ENCODE data around the gene SOX6.
A peak's percentile ranks its signal among the peaks of the same experiment; 100 is the strongest.

SOX6 gene

DNA sequence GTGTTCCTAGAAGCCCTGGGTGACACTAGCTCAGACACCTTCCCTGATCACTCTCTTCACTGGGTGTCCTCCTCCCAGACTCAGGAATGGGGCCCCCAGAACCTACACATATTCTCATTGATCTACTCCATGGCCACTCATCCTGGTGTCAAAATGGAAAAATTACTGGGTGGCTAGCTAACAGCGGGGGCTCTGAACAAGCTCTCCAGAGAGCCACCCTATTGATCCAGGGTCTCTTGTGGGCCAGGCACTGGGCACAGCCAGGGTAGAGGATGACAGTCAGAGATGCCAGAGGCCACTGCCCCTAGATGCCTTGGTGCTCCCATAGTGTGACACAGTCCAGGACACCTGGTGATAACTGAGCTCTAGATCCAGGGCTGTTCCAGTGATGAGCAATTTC is 393.1 kb downstream of the SOX6 start:
- DNase-seq (ENCODE audit: low spot score), result no peak

DNA sequence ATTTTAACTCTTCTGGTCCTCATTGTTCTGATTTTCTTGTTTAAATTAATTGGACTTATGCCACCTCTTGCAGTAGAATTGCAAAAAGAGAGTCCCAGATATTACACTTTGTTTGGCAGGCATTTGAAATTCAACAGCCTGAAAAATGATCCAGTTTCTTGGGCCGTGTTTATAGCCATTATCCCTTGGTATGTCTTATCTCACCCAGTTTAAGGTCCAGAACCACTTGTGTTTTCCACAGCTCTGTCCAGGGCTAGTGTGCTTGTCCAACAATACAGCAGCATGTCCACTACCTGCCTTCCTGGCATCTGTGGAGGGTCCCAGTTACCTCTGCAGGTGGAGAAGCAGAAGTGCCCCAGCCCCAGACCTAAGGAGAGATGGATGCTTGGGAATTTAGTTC is 397.4 kb downstream of the SOX6 start:
- DNase-seq (ENCODE audit: low spot score), result no peak

DNA sequence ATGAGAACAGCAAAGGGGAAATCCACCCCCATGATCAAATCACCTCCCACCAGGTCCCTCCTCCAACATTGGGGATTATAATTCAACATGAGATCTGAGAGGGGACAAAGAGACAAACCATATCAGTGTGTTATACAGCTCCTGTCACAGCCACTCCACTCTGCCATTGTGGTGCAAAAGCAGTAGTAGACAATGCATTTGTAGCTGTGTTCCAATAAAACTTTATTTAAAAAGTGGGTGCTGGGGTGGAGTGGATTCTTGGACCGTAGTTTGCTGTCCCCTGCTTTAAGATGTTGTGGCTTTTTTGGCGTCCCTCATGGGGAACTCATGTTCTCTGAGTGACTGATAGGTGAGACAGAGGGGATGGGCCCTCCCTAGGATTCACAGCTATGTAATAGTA is 399.1 kb downstream of the SOX6 start:
- DNase-seq (ENCODE audit: low spot score), result no peak

DNA sequence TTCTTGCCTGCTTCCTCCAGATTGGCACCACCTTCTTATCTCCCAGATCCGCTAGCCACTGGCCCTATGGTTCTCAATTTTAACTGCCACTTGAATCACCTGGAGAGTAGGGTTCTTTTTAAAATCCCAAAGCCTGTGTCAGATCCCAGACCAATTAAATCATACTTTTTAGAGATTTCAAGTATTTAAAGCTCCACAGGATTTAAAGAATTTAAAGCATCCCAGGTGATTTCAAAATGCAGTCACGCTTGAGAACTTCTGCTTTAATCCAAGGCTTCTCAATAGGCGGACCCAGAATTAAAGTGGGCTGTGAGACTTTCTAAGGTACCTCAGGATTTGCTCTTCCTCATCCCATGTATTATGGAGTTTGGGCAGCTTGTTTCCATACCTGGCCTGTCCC is 400.0 kb downstream of the SOX6 start:
- DNase-seq (ENCODE audit: low spot score), result no peak

DNA sequence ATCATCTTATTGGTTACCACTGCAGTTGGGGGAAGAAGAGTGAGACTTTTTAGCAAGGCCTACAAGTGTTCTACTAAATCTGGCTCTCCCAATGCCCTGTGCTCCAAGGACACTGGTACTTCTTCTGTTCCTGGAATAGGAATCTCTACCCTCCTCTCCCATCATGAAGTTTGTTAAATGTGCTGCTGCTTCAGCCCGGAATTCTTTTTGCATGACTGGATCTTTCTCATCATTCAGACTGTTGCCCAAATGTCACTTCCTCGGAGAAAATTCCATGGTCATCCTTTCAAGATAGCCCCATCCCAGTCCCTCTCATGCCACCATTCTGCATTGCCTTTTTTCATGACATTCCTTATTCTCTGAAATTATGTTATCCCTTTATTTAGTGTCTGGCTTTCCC is 400.8 kb downstream of the SOX6 start:
- DNase-seq (ENCODE audit: low spot score), result no peak

DNA sequence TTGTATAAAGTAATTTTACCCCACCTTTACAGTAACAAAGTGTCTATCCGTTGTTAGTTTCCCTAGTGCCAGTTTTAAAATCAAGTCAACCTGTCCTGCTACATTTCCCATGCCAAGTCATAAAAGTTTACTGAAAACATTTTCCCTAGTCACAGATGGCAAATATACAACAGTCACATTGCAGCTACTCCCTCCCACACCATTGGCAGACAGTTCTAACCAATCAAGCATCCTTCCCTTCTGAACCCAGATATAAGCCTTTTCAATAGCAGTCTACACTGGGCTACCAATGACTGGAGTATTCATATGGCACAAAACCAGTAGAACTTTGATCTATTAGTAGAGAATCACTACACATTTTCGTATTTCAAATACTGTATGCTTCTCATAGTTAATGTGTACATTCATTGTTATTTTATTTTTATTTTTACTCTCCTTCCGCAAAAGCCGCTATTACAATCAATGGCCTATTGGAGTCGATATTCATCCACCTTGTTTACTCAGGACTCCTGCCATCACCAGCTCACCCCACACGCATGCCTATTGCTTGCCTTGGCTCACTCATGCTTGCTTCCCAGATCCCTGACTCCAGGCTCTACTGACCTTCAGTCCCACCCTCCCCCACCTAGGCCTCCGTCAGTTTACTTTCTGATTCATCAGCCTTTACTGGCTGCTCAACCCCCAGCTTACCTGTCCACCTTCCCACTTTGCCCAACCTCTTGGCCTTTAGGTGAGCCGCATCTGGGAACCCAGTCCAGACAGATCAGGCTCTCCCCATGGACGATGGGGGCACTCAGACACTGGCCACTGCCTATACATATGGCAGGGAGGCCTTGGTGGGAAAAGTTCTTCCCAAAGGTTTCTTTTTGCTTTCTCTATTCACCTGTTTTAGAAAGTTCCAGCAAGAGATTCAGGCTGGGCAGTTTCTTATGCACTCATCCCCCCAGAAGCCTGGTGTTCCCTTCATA is 408.4 kb downstream of the SOX6 start:
- no peak for DNase-seq (ENCODE audit: low spot score)

DNA sequence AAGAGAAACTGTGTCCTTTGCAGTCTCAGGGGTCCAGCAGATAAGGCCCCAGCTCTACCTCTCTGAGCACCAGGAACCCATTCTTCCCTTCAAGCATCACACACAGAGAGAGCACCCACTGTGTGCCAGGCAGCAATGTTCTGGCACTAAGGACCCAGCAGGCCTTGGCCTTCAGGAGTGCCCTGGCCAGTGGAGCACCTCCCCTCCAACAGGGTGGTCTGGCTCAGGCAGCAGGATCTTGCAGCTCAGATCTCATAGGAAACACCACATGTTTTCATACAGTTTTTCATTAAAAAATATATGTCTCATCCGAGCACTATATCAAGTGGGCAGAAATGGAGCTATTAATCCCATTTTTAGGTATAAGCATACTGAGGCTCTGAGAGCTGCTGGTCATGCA is 410.6 kb downstream of the SOX6 start:
- DNase-seq (ENCODE audit: low spot score), result no peak

DNA sequence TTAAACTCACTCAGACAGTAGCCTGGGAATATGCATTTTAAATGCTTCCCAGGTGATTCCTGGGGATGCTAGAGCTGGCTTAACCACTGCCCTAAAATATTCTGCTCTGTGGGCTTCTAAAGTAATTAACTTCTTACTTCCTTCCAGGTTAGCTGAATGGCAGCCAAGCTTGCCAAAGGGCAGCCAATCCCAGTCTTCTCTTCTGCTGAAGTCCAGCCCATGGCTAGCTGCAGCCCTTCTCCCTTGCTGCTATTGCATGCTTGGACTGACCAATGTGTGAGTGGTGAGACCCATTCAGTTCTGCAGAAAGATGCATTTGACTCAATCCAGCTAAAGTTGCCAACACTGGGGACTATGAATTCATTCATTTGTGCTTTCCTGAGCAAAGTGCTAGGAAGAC is 411.9 kb downstream of the SOX6 start:
- no peak for DNase-seq (ENCODE audit: low spot score)

DNA sequence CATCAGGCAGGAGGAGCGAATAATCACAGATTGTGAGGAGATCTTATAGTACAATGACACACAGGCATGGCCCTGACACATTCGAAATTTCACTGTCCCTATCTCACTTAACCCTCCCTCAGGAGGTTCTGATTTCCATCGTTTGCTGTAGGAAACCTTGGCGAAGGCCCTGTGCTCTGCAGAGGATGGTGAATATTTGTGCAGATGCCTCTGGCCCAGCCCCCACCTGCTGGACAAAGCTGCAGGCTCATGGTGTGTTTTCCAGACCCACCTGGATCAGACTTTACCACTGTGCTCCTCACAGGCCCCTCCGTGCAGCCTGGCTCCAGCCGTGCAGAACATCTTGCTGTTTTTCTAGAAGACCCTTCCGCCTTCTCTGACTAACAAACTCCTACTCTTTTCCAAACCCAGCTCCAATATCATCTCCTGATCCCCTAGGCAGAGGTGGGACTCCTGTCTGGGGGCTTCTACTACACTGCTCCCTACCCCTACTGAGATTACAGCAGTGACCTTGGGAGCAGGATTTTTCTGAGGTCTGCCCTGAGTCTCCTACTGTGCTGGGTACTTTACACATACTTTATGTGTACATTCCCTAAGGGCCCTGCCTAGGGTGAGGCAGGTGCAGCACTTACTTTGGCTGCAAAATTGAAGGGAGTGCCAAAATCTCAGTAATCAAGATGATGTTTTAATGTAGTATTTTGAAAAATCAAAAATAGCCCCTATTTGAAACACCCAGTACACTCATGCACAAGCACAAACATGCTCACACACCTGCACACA is 412.7 kb downstream of the SOX6 start:
- no peak for DNase-seq (ENCODE audit: low spot score)

DNA sequence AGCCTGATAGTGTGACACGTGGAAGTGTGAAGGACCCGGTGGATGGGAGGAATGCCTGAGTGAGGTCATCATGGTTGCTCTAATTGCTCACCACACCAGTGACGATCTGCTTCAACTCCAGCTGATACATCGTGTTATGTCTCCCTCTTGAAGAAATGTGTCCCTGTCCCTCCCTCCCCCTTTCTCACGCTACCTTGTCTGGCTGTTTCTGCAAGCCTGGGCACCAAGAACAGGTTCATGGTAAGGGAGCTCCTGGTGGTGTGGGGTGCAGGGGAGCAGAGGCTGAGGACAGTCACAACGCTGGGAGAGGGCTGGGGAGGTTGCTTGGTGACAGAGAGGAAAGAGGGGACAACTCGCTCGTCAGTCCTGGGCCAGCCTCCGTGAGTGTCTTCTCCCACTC is 413.4 kb downstream of the SOX6 start:
- DNase-seq (ENCODE audit: low spot score), result no peak

DNA sequence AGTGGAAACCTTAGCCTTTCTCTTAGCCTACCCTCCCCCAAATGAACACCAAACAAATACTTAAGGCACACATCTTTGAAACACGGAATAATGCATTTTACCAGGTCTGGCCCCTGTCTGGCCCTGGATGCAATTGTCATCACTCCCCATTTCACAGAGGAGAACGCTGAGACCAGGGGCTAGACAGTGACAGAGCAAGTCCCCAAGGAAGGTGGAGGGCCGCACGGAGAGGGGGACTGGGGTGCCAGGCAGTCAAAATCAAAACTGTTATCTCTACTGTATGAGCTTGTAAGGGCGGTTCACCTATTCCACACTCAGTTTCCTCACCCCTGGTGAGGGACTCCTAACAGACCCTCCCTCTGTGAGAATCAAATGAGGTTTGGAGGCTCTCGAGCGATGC is 414.2 kb downstream of the SOX6 start:
- no peak for DNase-seq (ENCODE audit: low spot score)

DNA sequence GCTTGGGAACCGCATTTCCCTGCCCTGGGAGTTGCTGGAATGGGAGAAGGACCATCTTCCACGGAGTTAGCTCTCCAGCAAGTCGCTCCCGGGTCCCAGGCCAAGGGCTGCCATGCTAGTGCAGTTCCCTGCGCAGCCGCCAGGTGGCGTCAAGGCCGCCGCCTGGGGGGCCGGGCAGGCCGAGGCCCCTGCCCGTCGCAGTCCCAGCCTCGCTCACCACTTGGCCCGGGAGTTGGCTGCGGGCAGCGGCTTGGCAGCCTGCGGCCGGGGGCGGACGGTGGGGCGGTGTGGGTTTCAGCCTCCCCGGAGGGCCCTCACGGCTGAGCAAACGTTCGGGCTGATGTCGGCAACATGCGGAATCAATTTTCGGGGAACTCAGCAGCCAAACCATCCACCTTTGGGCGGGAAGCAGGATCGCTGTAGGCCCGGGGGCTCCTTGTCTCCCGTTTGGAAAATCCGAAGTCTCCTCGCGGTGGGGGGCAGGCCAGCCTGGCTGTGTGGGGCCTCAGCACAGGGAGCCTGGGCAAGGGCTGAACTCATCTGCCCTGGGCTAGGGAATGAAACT is 415.1 kb downstream of the SOX6 start:
- DNase-seq (ENCODE audit: low spot score), result peak; percentile 37

DNA sequence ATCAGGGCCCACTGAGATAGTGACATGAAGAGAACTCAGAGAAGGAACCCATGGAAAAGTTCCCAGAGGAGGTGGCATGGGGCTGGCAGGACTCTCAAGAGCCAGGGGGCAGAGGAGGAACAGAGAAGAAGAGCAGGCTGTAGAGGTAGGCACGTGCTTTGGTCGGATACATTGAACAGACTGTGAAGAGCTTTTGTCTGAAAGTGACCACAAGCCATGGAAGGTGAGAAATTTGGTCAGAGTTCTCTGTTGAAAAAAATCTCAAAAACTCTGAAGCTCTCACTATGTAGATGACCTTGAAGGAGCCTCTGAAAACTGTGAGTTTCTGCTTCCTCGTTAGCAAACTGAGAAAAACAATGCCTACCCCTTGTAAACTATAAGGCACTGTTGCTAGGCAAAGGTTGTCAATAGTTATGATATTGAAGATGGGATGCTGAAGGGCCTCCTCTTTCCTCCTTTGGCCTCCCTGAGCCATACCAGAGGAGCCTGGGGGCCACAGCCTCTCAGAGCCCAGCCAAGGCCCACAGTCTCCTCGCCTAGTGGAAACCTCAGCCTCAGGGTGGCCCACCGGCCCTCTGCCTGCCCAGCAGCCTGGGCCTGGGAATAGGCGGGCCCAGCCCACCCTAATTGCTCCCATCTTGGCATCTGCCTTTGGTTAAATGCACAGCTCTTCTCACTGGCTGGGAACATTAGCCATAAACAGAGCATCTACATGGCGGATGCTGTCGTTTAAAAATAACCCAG is 415.7 kb downstream of the SOX6 start:
- no peak for DNase-seq (ENCODE audit: low spot score)

DNA sequence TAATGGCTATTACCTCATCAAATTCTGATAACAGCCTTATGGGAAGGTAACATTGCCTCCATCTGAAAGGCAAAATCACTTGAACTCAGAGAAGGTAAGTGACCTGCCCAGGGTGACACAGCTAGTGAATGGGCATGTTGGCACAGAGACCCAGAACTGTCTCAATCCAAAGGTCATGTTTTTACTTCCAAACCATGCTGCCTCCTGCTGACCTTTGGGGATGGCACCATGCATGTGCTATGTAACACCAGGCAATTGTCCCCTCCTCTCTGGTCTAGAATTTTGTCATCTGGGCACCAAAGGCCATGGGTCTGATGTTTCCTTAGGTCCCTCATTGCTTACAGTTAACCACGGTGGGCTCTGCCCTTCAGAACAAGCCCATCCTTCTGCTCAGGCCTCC is 417.4 kb downstream of the SOX6 start:
- no peak for DNase-seq (ENCODE audit: low spot score)

DNA sequence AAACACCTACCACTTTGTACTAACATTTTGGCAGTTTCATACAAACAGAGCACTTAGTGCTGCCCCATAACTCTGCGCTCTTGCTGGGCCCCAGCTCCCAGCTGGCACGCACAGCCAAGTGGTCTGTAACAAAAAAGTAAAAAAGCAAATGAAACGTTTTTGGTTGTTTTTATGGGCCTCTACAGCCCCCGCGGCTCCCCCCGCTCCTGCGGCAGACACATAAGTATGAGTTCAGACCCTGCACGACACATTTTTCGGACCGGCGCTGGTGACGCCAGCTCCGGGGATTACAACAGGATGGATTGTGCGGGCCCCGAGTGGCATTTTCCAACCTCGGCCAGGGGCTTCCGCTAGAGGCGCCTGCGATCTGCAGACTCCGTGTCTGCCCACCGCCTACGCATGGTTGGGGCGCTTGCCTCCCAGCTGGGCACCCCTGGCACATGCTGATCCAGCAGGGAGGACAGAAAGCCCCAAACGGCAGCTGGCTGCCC is 418.2 kb downstream of the SOX6 start:
- no peak for DNase-seq (ENCODE audit: low spot score)

DNA sequence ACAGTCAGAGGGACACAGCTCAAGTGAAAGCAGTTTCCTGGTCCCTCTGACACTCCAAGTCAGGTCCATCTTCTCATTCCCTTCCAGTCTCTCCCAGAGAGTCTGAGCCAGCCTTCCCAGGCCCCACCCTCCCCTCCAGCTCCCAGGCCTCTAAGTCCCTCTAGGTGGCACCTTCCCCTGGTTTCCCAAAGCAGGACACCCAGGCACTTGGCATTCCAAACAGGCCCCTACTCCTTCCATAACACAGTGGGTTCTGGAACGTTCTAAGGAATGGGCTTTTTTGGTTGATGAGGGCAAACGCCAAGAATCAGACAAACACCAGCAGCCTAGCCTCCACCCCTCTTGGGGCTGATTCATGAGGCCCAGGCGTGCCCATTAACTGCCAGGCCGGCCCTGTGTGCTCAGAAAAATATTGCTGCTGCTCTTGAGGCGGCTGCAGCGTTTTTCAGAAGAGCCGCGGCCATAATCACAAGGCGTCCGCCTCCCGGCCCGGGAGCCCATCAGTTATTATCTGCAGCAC is 418.7 kb downstream of the SOX6 start:
- no peak for DNase-seq (ENCODE audit: low spot score)

DNA sequence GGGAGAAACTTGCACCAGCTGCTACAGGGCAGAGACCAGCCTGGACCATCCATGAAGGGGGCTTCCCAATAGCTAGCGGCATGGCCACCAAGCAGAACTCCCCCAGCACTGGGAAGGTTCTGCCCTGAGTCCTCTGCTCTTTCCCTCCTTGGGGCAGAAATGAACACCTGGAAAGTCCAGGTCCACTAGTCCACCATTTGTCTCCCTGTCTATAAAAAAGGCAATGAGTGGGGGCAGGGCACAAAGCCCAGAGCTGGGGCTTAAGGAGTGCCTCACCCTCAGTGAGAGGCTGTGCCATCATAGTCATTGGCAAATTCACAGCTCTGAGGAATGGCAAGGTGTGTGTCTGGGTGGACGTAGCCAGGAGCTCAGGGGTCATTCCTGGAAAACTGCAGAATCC is 420.3 kb downstream of the SOX6 start:
- DNase-seq (ENCODE audit: low spot score), result no peak

DNA sequence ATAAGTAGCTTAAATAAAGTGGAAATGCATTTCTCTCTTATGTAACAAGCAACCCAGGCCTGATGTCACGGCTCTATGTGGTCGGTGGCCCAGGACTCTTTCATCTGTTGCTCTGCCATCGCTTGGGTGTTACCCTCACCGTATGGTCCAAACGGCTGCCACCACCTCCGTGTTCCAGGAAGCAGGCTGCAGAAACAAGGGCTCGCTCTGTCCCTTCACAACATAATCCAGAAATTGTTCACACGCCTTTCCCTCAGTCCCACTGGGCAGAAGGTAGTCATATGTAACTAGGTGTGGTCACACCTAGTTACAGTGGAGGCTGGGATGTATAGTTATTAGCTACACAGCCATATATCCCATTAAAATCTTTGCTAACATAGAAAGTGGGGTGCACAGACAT is 421.0 kb downstream of the SOX6 start:
- no peak for DNase-seq (ENCODE audit: low spot score)

DNA sequence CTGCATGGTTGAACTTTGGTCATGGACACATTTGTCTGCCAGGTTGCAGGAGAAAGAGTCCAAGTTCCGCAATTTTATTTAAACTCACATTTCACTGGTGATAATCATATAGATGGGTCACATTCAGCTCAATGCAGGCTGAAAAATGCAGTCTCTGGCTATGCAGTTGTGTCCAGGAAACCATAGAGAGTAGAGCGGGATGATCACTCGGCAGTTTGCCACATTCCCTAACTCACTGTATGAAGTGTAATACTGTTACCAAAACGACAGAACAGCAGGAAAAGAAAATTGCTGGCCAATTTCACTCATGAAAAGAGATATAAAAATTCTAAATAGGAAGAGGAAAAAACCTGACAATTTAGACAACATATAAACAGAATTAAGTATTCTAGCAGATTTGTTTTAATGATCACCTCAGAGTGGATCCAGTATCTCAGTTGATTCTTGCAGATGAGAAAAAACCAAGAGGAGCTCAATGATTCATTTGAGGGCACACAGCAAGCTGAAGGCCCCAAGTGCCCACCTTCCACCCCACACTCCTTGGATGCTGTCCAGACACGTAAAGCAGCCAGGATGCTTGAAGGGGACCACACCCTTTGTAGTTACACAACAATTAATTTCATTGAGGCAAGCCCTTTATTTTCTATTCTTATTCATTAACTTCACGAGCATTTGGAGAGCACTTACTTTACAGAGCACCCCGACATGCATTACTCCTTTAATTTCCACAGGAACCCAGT is 422.3 kb downstream of the SOX6 start:
- DNase-seq (ENCODE audit: low spot score), result no peak

DNA sequence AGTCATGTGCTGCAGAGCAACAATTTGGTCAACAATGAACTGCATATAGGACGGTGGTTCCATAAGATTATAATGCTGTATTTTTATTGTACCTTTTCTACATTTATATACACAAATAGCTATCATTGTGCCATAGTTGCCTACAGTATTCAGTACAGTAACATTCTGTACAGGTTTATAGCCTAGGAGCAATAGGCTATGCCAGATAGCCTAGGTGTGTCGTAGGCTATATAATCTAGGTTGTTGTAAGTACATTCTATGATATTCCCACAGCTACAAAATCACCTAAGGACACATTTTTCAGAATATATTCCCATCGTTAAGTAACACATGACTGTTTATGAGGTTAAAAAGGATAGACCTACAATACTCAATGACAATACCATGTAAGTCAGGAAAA is 423.9 kb downstream of the SOX6 start:
- no peak for DNase-seq (ENCODE audit: low spot score)

DNA sequence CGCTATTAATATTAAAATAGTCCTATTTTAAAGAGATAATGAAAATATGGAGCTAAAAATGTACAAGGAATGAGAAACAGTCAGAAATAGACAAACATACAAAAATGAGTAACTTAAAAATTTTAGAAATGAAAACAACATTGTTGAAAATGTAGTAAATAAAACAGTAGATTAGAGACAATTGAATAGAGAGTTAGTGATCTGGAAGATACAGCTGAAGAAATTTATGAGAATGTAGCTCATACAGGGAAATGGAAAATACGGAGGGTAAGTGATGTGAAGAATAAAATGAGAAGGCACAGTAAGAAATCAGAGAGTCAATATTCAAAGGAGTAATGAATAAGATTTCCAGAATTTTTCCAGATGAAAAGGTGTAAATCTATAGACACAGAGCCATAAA is 424.8 kb downstream of the SOX6 start:
- DNase-seq (ENCODE audit: low spot score), result no peak
